HK-2 (cell line): ENCODE measurements around the gene TTC39C.
A peak's percentile ranks its signal among the peaks of the same experiment; 100 is the strongest.
"Not testable (repeated sequence)": the region's sequence is repeated elsewhere in the genome, so short reads cannot be mapped to it uniquely, and the experiment has no call there.

Source experiments
- DNase-seq: peaks from one replicate; pipeline ENCODE4 v3.0.0-alpha.2; 2018; ENCODE audit not compliant: unreplicated experiment

The TTC39C gene

DNA sequence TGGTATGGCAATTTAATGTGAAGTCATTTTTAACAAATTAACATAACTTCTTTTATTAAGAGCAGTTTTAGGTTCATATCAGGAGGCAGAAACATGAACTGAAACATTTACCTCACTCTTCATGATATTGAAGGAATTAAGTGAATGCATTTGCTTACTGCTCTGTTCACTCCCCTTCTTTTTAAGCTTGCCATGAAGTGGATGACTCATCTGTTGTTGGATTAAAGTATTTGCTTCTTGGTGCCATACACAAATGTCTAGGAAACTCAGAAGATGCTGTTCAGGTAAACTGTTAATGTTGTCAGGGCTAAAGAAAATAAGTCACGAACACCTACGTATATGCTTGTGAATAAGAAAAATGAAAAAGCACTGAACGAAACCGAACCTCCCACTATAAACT, 114.1 kb downstream of the TTC39C start:
- no peak for DNase-seq

DNA sequence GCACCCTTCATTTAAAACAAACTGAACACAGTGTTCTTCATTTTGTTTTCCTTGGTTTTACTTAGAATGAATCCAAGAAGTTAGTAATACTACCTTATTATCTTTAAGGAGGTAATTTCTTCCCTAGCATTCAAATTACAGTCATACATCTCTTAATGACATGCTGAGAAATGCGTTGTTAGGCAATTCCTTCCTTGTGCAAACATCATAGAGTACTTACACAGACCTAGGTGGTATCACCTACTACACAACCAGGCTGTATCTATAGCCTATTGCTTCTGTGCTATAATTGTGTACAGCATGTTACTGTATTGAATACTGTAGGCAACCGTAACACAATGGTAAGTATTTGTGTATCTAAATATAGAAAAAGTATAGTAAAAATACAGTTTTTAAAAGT, 115.9 kb downstream of the TTC39C start:
- no peak for DNase-seq

GRCh38 chr18:24136967-24137373, 122.4 kb downstream of the TTC39C start:
- no peak for DNase-seq

- DNase-seq, result no peak
Observed at GRCh38 chr18:24138409-24138788, 123.8 kb downstream of the TTC39C start.

- peak; percentile 73 for DNase-seq
Observed at GRCh38 chr18:24138789-24139616, 124.4 kb downstream of the TTC39C start, which contains the start of gene CABYR. Gene CABYR (plus strand): TSS chr18:24139062. CDS start chr18:24143115, 4,053 bp downstream.

- no peak for DNase-seq
Observed at GRCh38 chr18:24140697-24141096, 126.1 kb downstream of the TTC39C start.

DNA sequence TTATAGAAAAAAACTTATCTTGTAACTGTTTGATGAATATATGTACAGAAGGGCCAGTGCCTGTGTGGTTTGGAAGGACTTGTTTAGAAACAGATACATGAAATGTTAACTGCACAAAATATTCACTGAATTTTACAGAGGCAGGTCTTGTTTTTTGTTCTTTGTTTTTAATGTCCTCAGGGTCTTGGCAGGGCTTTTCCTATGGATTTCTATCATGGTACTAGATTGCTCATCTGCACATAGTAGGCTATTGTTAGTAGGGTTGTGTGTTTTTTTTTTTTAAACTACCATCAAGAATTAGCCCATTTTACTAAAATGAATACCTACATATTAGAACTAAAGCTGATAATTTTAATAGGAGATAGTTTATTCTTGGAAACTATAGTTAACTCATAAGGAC, 127.8 kb downstream of the TTC39C start:
- no peak for DNase-seq

- not testable (repeated sequence) for DNase-seq
Observed at GRCh38 chr18:24149591-24149990, 135.0 kb downstream of the TTC39C start.

DNA sequence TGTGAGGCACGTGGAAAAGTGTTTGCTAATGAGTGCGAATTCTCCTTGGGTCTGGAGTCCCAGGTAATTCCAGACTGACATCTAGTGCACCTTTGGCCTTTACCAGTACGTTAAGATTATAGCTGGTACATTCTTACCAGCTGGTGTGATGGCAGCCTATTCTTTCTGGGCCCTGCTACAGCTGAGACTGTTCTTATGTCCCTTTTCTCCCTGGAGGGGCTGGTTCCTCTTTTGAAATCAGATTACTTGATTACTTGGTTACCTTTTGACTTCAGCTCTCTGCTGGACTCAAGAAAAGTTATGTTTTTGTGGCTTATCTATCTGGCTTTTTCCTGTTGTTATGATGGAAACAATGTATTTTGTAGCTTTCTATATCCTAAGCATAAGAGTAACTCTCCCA, 138.8 kb downstream of the TTC39C start:
- DNase-seq, result no peak

DNA sequence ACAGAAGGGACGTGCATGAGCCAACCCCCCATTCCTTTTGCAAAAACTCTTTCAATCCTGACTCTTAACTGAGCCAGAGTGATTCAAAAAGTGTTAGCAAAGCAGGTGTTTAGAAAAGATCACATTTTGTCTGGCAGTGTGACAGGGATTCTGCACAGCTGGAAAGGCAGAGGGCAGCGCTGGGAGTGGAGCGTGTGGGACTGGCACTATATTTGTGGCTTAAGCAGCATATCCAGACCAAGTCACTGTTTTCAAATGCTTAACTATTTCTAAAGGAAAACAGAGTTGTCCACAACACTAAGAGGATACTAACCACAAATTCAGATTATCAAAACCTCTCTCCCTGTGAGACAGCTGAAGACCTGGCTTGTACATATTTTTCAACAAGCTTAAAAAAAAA, 143.3 kb downstream of the TTC39C start:
- no peak for DNase-seq

DNA sequence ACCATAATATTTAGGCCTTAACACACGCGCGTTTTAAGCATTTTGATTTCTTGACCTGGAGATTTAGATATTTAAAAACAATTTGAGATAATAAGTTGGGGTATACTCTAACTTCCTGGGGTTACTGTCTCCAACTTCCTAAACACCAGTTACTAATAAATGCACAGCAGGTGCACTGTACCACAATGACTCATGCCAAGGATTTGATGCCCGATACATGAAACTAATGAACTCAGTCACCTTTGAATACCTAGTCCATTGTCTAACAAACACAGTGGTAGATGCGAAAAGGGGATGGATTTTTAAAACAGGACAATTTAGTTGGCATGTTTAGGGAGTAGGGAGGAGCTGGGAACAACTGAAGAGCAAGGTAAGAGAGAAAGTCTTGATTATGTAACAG, 145.5 kb downstream of the TTC39C start:
- DNase-seq, result no peak

- DNase-seq, result no peak
Observed at GRCh38 chr18:24161304-24161703, 146.8 kb downstream of the TTC39C start.

GRCh38 chr18:24168496-24168895, 153.9 kb downstream of the TTC39C start:
- no peak for DNase-seq

- no peak for DNase-seq
Observed at GRCh38 chr18:24170360-24170759, 155.8 kb downstream of the TTC39C start.

DNA sequence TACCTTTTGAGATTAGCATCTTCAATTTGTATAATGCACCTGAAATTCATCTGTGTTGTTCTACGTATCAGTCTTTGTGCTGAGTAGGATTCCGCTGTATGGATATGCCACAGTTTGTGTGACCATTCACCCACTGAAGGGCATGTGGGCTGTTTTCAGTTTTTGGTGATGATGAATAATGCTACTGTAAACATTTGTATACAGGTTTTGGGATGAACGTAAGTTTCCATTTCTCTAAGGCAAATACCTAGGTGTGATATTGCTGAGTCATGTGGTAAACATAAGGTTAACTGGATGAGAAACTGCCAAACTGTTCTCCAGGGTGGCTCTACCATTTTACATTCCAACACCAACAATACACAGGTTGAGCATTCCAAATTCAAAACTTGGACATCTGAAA, 159.4 kb downstream of the TTC39C start:
- no peak for DNase-seq

- DNase-seq, result peak; percentile 27
Observed at GRCh38 chr18:24176727-24177416, 162.3 kb downstream of the TTC39C start.

- DNase-seq, result no peak
Observed at GRCh38 chr18:24177499-24178133, 163.1 kb downstream of the TTC39C start.

- DNase-seq, result no peak
Observed at GRCh38 chr18:24180048-24180447, 165.5 kb downstream of the TTC39C start.

- no peak for DNase-seq
Observed at GRCh38 chr18:24181806-24182205, 167.3 kb downstream of the TTC39C start.
